Raji (cell line): ENCODE measurements around the gene SHROOM3.

Source experiments
- POLR2A ChIP-seq: IDR thresholded peaks from 2 replicates; pipeline ENCODE4 v1.6.1; 2011; ENCODE audit warnings: low read depth, low read length, control low read depth; ENCODE audit not compliant: insufficient read depth

SHROOM3 gene

DNA sequence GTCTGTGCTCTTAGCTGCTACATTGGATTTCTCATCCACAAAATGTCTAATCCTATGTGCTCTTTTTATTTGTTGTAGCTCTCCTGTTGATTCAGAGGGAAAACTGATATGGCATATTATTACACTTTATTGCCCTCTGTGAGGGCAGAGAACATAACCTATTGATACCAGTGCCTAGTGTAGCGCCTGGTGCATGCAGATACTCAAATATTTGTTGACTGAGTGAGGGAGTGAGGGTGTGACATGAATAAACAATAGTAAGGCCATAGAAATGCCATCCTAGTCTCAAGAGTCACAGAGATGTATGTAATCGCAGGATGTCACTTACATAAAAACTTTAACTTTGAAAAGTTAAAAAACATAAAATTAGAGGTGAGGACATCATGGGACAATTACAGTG is 159.1 kb downstream of the SHROOM3 start:
- TF ChIP-seq POLR2A, result no peak

DNA sequence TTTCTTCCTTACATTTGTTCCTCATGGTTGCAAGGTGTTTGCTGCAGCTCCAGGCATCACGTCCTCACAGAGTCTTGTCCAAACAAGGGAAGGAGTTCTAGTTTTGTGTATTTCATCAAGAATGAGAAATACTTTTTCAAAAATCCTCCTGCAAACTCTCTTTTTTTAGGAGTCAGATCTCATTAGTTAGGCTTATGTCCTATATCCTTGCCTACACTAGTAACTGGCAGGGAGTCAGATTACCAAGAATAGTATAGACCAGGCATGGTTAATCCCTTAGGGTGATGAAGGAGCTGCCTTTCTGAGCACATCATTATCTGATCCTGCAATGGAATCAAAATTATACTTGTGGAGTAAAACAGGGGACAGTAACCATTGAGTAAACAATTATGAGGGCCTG is 160.4 kb downstream of the SHROOM3 start:
- TF ChIP-seq POLR2A, result no peak

DNA sequence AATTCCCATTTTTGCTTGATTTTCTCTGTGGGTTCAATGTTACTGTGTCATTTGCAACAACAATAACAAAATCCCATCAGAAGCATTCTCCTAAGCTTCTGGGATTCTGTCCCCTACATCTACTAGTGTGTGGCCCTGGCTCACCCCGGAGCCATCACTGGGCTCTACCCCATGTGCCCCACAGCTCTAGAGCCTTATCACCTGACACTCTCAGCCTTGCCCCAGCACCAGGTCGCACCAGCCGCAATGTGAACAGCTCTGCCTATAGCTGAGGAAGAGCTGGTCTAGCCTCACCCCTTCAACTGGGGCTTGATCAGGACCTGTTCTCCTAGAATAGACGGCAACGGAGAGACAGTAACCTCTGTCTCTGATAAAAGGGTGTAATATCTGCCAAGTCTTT is 161.7 kb downstream of the SHROOM3 start:
- no peak for TF ChIP-seq POLR2A

DNA sequence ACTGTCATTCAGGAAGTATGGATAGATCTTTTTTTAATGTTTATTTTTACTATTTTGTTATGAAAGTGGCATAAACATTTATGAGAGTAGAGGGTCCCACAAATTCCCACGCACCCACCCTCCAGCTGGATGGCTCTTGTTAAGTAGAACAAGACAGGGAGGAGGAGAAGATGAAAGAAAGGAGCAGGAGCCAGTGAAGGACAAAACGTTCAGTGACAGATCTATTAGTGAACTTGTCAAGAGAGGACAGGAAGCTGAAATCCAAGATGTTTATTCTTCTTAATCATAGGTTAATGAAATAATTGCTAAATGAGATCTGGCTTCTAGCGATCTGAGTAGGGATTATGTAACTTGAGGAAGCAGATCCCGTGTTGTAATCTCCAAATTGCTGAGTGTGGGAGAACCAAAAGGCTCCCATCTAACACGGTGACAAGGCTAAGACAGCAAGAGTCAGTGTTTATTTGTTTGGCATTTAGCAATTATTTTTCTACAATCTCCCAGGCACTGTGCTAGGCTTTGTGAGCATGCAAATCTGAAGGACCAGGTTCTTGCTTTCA is 162.5 kb downstream of the SHROOM3 start:
- no peak for TF ChIP-seq POLR2A

DNA sequence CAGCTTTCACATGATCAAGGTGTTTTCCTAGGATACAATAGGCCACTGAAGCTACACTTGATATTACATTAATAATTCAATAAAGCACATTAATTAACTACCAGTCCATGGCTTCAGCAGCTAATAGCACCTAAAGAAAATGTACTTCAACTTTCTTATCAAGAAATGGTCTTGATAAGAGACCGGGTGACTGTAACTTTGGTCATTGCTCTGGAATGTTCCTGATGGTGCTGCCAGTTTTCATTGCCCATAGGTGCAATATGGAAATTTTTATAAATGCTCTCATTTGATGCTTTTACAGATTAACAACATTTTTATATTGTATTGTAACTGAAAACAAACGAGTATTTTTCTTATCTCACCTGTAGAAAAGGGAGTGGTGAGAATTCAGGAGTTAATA is 165.4 kb downstream of the SHROOM3 start:
- no peak for TF ChIP-seq POLR2A

DNA sequence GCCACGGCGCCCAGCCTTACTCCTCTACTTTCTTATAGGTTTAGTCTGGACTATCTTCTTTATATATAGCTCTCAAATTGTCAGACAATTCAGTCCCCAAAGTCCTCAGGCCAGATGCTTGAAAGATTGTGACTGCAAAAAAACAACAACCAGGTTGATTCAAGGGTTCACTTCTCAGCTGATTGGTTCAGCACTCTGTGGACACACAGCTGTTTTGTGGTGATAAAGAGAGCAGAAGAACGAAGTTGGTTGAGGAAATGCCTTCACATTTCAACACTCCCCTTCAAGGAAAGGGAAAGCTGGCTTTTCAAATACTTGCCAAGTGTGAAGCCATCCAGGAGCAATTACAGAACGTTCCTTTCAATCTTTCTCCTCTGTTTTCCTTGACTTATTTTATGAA is 166.8 kb downstream of the SHROOM3 start:
- no peak for TF ChIP-seq POLR2A

DNA sequence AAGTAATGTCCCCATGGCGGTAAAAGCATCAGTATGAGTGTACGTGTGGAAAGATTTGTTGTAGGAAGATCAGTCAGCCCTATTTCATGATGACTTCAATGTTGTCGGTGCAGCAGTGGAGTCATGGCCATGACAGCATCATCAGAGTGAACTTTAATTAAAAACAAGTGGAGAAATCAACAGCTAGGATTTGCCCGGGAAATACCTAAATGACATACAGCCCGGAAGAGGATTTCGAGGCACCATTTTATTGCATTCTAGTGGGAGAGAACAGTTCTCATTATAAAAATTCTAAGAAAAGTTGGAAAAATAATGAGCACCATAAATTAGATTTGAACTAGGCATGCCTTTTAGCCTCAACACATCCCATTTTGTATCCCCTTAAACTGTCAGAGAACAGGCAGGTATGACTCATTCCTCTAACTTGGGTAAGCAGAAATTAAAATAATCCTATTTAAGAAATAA is 170.1 kb downstream of the SHROOM3 start:
- no peak for TF ChIP-seq POLR2A

DNA sequence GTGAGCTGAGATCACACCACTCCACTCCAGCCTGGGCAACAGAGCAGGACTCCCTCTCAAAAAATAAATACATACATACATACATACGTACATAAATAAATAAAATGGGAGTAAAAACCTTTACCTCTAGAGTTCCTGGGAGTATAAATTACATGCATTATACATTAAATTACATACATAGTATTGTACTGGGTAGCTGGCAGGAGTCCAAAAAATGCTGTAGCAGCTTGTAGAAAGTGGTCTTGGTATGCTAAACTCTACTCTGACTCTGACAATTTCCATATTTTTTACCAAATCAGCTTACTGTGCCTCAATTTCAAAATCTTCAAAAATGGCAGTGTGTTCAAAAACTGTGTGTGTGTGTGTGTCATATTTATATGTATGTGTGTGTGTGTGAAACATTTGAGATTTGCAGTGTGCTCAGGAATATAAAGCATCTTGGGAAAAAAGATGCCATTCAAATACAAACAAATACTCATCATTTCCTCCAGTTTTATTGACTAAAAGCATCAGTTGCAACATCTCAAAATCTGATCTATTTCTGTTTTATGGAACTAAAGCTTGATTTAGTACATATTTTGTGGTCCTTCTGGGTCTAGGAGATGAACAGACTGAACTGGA is 171.7 kb downstream of the SHROOM3 start:
- no peak for TF ChIP-seq POLR2A

DNA sequence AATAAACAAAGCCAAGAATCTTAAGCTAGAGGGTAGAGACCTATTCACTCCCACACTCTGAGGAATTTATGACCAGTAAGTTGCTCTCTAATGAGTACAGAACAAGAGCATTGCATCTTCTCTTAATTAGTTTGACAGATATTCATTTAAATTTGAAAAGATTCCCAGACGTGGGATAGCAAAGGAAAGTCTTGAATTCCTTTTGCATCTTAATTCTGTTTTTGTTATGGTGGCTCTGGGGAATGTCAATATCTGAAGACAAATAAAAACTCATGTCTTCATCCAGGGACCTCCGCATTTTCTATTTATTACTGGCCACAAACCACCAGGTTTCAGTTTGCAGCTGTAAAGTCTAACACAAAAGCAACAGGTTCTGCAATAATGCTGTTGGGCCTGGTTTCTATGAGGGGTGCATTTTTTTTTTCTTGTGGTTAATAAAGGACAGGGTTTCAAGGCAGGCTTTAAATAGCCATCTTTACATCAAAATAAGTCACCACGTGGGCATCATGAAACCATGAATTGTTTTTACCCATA is 172.3 kb downstream of the SHROOM3 start:
- no peak for TF ChIP-seq POLR2A

DNA sequence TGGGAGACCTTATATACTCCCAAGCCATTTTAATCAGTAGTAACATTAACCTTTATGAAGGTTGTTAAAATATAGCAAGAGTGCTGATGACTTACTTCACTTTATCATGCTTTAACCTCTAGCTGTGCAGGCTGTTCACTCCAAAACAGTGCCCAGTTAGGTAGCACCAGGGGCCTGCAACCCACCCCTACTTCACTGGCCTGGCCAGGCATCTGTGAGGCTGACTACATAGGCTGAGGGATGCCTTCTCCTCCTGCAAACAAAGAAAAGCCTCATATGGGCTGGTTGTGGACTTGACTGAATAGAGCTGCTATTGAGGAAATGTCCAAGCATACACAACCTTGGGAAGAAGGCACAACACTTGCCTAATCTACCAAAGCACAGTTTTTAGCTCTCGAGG is 172.8 kb downstream of the SHROOM3 start:
- no peak for TF ChIP-seq POLR2A

DNA sequence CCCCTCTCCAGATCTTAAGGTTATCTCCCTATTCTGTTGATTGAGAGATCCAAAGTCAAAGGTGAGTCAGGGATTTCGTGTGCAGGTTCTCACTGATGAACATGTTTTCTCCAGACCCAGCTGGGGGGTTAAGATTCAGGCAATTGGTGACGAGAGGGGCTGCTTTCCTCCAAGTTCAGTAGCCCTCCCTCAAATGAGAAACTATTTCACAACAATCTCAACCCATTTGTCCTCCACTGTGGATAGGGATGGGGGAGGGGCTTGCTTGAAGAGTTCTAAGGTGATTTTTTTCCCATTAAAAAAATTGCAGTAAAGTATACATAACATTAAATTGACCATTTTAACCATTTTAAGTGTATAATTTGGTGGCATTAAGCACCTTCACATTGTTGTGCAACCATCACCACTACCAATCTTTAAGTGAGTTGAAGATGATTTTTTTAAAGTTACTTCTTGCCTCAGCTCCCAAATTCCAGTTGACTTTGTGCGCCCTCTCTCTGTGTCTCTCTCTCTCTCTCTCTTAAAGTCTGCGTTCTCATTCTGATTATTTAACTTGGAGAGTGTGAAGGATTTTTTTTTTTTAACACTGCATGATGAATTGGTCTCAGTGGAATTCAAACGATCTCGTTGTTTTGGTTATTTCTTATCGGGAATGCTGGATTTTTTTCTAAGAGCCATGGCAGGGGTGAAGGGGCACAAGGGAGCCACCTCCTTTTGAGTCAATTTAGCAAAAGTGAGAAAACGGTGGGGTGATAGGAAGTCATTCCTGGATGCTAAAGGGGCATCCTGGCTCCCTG is 175.9 kb downstream of the SHROOM3 start:
- no peak for TF ChIP-seq POLR2A

DNA sequence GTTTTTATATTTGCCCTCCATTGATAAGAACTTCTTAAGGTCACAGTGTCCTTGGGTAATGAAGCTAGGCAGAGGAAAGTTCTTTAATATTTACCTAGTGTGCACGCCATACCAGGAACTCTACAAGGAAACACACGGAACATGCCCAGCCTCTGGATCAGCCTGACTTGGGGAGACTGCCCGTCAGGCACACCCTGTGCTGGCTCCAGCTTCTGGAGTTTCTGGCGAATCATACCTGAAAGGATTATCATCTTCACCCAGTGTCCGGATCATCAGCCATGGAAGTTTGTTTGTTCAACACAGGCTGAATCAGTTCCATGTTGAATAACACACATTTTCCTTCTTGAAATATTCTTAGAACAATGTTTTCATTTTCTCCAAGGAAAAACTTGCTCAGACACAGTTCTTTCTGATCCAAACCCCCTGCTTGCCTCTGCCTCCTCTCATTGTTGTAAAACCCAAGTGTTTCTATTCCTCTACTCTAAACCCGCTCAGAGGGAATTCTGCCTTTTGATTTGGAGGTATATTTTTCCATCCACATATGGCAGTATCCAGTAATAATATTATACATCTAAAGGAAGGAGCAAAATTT is 176.7 kb downstream of the SHROOM3 start:
- TF ChIP-seq POLR2A, result no peak

DNA sequence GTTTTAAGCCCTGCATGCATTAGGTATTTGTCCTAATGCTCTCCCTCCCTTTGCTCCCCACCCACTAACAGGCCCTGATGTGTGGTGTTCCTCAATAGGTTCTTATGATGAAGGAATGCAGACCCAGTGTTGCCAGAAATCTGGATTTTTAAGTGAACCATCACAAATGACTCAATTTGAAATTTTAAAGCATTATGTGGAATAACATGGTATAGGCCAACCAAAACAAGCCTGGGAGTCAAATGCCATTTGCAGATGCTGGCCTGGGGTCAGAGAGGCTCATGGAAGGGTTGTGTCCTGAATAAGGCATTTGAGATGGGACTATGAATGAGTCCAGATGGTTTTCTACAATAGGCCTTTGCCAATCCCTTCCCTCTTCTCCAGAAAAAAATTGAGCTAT is 179.6 kb downstream of the SHROOM3 start:
- no peak for TF ChIP-seq POLR2A

DNA sequence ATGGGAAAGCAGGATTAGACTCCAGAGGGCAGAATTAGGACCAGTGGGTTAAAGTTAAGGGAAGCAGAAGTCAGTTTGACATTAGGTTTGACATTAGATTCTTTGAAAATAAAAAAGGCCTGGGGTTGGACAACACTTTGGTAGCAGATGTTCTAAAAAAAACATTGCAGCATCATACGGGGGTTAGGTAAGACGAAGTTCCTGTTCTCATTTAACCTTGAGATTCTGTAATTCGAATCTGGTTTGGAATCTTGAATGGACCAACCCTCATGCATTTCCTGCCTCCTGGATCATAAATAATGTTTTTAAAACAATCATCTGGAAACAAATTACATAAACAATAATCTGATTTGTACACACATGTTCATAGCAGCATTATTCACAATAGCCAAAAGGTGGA is 181.0 kb downstream of the SHROOM3 start:
- no peak for TF ChIP-seq POLR2A

DNA sequence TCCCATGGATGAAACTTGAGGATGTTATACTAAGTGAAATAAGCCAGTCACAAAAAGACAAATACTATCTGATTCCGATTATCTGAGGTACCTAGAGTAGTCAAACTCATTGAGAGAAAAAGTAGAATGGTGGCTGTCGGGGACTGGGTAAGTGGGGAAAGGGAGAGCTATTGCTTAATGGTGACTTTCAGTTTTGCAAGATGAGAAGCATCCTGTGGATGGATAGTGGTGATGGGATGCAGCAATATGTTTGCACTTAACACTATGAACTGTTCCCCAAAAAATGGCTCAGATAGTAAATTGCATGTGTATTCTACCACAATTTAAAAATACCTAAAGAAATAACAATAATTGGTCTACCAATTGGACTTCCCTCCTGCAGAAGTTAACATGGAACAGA is 181.5 kb downstream of the SHROOM3 start:
- TF ChIP-seq POLR2A, result no peak
